ENCODE data around the gene MEOX2.

DNA sequence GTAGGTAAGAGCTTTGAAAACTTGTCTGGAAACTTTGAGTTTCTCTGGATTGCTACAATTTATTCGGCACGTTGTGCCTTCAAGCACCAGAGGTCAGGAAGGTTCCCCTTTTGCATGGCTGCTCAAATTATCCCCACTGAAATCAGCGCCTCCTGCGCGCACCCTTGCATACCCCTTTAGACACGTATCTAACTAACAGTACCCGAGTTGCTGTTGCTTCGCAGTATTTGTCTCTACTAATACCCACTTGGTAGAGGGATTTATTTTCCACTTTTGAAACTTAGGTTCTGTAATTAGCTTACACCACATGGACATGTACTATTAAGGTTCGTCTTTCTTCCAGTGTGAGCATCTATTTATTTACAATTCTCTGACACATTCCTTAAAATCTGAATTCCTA lies 1.6 kb downstream of the MEOX2 start:
- TF ChIP-seq, protein P1, sequence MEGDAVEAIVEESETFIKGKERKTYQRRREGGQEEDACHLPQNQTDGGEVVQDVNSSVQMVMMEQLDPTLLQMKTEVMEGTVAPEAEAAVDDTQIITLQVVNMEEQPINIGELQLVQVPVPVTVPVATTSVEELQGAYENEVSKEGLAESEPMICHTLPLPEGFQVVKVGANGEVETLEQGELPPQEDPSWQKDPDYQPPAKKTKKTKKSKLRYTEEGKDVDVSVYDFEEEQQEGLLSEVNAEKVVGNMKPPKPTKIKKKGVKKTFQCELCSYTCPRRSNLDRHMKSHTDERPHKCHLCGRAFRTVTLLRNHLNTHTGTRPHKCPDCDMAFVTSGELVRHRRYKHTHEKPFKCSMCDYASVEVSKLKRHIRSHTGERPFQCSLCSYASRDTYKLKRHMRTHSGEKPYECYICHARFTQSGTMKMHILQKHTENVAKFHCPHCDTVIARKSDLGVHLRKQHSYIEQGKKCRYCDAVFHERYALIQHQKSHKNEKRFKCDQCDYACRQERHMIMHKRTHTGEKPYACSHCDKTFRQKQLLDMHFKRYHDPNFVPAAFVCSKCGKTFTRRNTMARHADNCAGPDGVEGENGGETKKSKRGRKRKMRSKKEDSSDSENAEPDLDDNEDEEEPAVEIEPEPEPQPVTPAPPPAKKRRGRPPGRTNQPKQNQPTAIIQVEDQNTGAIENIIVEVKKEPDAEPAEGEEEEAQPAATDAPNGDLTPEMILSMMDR (IDR thresholded peaks at IDR 0.05), result no peak
- no peak for TF ChIP-seq POLR2A (IDR thresholded peaks at IDR 0.05)
- no peak for TF ChIP-seq EP300 (IDR thresholded peaks at IDR 0.05)
